ENCODE measurements around the gene DPM2.

DPM2 gene

GRCh38 chr9:127934986-127935385 is 2.7 kb downstream of the DPM2 start:
- H3K27ac ChIP-seq (replicated peaks), result no peak overlapping the region
- H3K4me3 ChIP-seq (replicated peaks; ENCODE audit: insufficient read depth, low read length), result no peak overlapping the region
- TF ChIP-seq REST (IDR thresholded peaks at IDR 0.05; ENCODE audit: insufficient replicate concordance, low read depth) (no peak), CTCF (IDR thresholded peaks at IDR 0.05; ENCODE audit: insufficient read depth, low read length) (no peak), GABPA (IDR thresholded peaks at IDR 0.05; ENCODE audit: low read depth) (no peak), SPI1 (IDR thresholded peaks at IDR 0.05; ENCODE audit: borderline replicate concordance, low read depth) (no peak), POLR2AphosphoS5 (IDR thresholded peaks at IDR 0.05; ENCODE audit: low read depth) (no peak)
- peaks cover 2% of the 10 kb centered on the region for H3K27me3 ChIP-seq (ENCODE audit: insufficient read depth, poor library complexity, severe bottlenecking)
- DNase-seq (ENCODE audit: low read depth in 1 of 2, low spot score in 1 of 2), result no peak

DNA sequence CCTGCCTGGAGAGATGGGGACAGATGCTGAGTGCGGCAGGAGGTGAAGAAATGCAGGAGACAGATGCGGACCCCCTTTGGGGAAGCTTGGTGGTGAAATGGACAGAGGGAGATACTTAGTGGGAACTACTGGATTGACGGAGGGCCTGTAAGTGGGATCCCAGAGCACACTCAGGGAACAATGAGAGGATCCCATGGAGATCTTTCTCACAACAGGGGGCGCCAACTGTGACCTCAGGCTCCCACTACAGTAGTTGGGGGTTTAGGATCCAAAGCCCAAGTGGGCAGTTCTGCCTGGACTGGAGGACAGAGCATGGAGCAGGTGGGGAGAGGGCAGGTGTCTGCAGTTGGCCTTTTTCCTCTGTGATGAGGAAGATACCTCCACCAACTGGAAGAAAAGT is 3.4 kb downstream of the DPM2 start:
- Histone ChIP-seq H3K27ac (replicated peaks) (no peak overlapping the region), H3K4me3 (replicated peaks; ENCODE audit: insufficient read depth, low read length) (no peak overlapping the region), H3K27me3 (ENCODE audit: insufficient read depth, poor library complexity, severe bottlenecking) (peaks cover 5% of the 10 kb centered on the region)
- DNase-seq (ENCODE audit: low read depth in 1 of 2, low spot score in 1 of 2), result no peak
- TF ChIP-seq SPI1 (IDR thresholded peaks at IDR 0.05; ENCODE audit: borderline replicate concordance, low read depth) (no peak), GABPA (IDR thresholded peaks at IDR 0.05; ENCODE audit: low read depth) (no peak), POLR2AphosphoS5 (IDR thresholded peaks at IDR 0.05; ENCODE audit: low read depth) (no peak), CTCF (IDR thresholded peaks at IDR 0.05; ENCODE audit: insufficient read depth, low read length) (no peak), REST (IDR thresholded peaks at IDR 0.05; ENCODE audit: insufficient replicate concordance, low read depth) (no peak)

DNA sequence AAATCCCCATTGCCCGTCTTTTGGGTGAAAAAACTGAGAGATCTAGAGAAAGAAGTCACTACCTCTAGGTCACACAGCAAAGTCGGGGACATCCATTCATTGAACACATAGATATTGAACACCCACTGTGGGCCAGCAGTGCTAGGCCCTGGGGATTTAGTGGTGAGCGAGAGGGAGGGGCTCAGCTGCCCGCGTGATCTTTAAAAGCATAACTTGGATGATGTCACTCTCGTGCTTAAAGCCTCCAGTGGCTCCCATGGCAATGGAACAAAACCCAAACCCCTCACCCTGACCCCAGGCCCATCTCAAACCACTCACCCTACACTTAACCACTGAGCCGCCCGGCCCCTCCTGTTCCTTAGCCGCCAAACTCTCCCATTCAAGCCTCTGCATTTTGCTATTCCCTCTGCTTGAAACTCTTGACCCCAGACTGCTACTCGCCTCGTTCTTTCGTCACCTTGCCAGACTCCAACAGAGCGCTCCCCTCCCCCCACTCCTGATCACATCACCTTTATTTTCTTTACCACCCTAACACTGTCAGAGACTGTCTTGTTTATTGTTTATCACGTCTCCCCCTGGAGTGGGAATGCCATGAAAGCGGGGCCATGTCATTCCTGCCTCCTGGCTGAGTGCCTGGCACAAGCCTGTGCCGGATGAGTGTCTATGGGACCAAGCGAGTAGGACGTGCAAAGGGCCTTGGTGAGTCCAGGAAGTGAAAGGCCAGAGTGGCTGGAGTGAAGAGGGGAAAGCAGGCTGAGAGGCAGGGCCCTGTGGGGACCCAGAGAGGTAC is 6.4 kb downstream of the DPM2 start:
- Histone ChIP-seq H3K4me3 (replicated peaks; ENCODE audit: insufficient read depth, low read length) (no peak overlapping the region), H3K27ac (replicated peaks) (no peak overlapping the region), H3K27me3 (ENCODE audit: insufficient read depth, poor library complexity, severe bottlenecking) (peaks cover 24% of the 10 kb centered on the region)
- TF ChIP-seq GABPA (IDR thresholded peaks at IDR 0.05; ENCODE audit: low read depth), result no peak
- no peak for TF ChIP-seq CTCF (IDR thresholded peaks at IDR 0.05; ENCODE audit: insufficient read depth, low read length)
- TF ChIP-seq REST (IDR thresholded peaks at IDR 0.05; ENCODE audit: insufficient replicate concordance, low read depth), result no peak
- TF ChIP-seq POLR2AphosphoS5 (IDR thresholded peaks at IDR 0.05; ENCODE audit: low read depth), result no peak
- TF ChIP-seq SPI1 (IDR thresholded peaks at IDR 0.05; ENCODE audit: borderline replicate concordance, low read depth), result no peak
- no peak for DNase-seq (ENCODE audit: low read depth in 1 of 2, low spot score in 1 of 2)
